DMS53 treated with DMSO at 0.1 percent for 48 hours (cell line): Measurements from ENCODE around the gene C19orf33.

Source experiments
- DNase-seq: peaks from one replicate; lab custom pipeline; 2025; ENCODE audit not compliant: unreplicated experiment; lab: John Stamatoyannopoulos, UW

C19orf33 gene

GRCh38 chr19:38278751-38279150 lies 25.3 kb upstream of the C19orf33 start:
- no peak for DNase-seq

GRCh38 chr19:38280030-38280921 lies 23.8 kb upstream of the C19orf33 start:
- no peak for DNase-seq

- no peak for DNase-seq
These were observed 22.1 kb upstream of the C19orf33 start for GRCh38 chr19:38281811-38282566.

- no peak for DNase-seq
These were observed 20.8 kb upstream of the C19orf33 start for GRCh38 chr19:38283271-38283670.

- DNase-seq = no peak
These were observed 19.6 kb upstream of the C19orf33 start for GRCh38 chr19:38284422-38284821.

- DNase-seq = no peak
These were observed 18.5 kb upstream of the C19orf33 start for GRCh38 chr19:38285567-38285966.

- DNase-seq = no peak
These were observed 16.4 kb upstream of the C19orf33 start for GRCh38 chr19:38287604-38288003.

GRCh38 chr19:38288123-38288855 lies 15.8 kb upstream of the C19orf33 start:
- no peak for DNase-seq

- no peak for DNase-seq
These were observed 14.1 kb upstream of the C19orf33 start for GRCh38 chr19:38289955-38290354.

GRCh38 chr19:38290631-38291147 lies 13.4 kb upstream of the C19orf33 start:
- no peak for DNase-seq

- DNase-seq = no peak
These were observed 12.2 kb upstream of the C19orf33 start for GRCh38 chr19:38291855-38292254.

- DNase-seq = no peak
These were observed 10.8 kb upstream of the C19orf33 start for GRCh38 chr19:38293281-38293680.

- DNase-seq = no peak
These were observed 10.0 kb upstream of the C19orf33 start for GRCh38 chr19:38294090-38294489.

- no peak for DNase-seq
These were observed 5.0 kb upstream of the C19orf33 start for GRCh38 chr19:38298821-38299680.

GRCh38 chr19:38304352-38304865 lies 358 bp downstream of the C19orf33 start:
- no peak for DNase-seq

GRCh38 chr19:38304866-38305429 lies 897 bp downstream of the C19orf33 start:
- DNase-seq = no peak

- no peak for DNase-seq
These were observed 2.2 kb downstream of the C19orf33 start for GRCh38 chr19:38306236-38306635.

GRCh38 chr19:38307076-38307475 lies 3.0 kb downstream of the C19orf33 start:
- no peak for DNase-seq

GRCh38 chr19:38307597-38307996 lies 3.5 kb downstream of the C19orf33 start:
- no peak for DNase-seq
